ENCODE measurements around the gene C3orf80. TPM values are rescaled to one million over a fixed set of nuclear protein-coding genes. Genes with fewer than 3 reads are reported as not detected.
"Not testable (repeated sequence)": the region's sequence is repeated elsewhere in the genome, so short reads cannot be mapped to it uniquely, and the experiment has no call there.

Gene C3orf80
- total RNA-seq, 1 experiment from 2014 or later = 2.4 TPM

GRCh38 chr3:160240719-160241118, 15.5 kb downstream of the C3orf80 start:
- H3K36me3 ChIP-seq (ENCODE audit: control insufficient read depth in 1 of 2, insufficient read depth in 2 of 2, low read length in 2 of 2); H3K79me2 ChIP-seq (ENCODE audit: insufficient read depth, low read length); H4K20me1 ChIP-seq (ENCODE audit: insufficient read depth); H3K9me2 ChIP-seq (ENCODE audit: insufficient read depth); intact Hi-C loops (cut with micrococcal nuclease); RAD21 ChIA-PET (ENCODE audit: low non-redundant PET in 1 of 2, low total read pairs in 2 of 2, uncharacterized antibody in 2 of 2, unreplicated experiment in 2 of 2); H3K9ac ChIP-seq (ENCODE audit: low read length); CTCF ChIA-PET; H3K27ac ChIP-seq (ENCODE audit: low read depth, low read length); H3K9me3 ChIP-seq (ENCODE audit: control insufficient read depth in 1 of 2, insufficient read depth in 1 of 2, low read depth in 1 of 2, low read length in 2 of 2); H3K27me3 ChIP-seq (ENCODE audit: insufficient read depth, low read length); POLR2A ChIA-PET; BruUV-seq (replicated peaks); H3K4me3 ChIP-seq (replicated peaks in 1 of 2; ENCODE audit: low read depth in 1 of 2, low read length in 2 of 2): not testable (repeated sequence)
- peak; percentile 79 for ATAC-seq
- Histone ChIP-seq H3K4me1 (ENCODE audit: control insufficient read depth in 1 of 2, insufficient read depth in 2 of 2, low read length in 2 of 2) (peaks cover 0 to 12% of the 10 kb centered on the region in 2 experiments; a peak in 2 of 4 replicates), H3K4me2 (ENCODE audit: low read length) (0 out of 2 replicates have a peak overlapping the region, but pooled peaks have one; percentile 18), H2AFZ (ENCODE audit: low read depth, low read length, poor library complexity, severe bottlenecking) (peak overlapping the region; percentile 57)
- TF ChIP-seq JUND (IDR thresholded peaks at IDR 0.05) (peak; percentile 91), SP1 (IDR thresholded peaks at IDR 0.05; ENCODE audit: low read depth) (peak; percentile 78), FOSL1 (IDR thresholded peaks at IDR 0.05; ENCODE audit: low read depth) (peak; percentile 95), CBX3 (IDR thresholded peaks at IDR 0.05; ENCODE audit: low read depth) (peak; percentile 95), ATF3 (IDR thresholded peaks at IDR 0.05) (0 out of 2 replicates have a peak, but pooled peaks have one; percentile 39), CEBPB (IDR thresholded peaks at IDR 0.05; ENCODE audit: low read depth) (peak; percentile 47; the same call in 1 of the 2 replicates), SRF (IDR thresholded peaks at IDR 0.05; ENCODE audit: low read depth) (peak; percentile 67)
- TF ChIP-seq, protein P1, sequence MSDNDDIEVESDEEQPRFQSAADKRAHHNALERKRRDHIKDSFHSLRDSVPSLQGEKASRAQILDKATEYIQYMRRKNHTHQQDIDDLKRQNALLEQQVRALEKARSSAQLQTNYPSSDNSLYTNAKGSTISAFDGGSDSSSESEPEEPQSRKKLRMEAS (IDR thresholded peaks at IDR 0.05) = peak; percentile 90
- TF ChIP-seq, protein P2, sequence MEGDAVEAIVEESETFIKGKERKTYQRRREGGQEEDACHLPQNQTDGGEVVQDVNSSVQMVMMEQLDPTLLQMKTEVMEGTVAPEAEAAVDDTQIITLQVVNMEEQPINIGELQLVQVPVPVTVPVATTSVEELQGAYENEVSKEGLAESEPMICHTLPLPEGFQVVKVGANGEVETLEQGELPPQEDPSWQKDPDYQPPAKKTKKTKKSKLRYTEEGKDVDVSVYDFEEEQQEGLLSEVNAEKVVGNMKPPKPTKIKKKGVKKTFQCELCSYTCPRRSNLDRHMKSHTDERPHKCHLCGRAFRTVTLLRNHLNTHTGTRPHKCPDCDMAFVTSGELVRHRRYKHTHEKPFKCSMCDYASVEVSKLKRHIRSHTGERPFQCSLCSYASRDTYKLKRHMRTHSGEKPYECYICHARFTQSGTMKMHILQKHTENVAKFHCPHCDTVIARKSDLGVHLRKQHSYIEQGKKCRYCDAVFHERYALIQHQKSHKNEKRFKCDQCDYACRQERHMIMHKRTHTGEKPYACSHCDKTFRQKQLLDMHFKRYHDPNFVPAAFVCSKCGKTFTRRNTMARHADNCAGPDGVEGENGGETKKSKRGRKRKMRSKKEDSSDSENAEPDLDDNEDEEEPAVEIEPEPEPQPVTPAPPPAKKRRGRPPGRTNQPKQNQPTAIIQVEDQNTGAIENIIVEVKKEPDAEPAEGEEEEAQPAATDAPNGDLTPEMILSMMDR (IDR thresholded peaks at IDR 0.05 in 2 of 3, conservative IDR thresholded peaks at IDR 0.05 in 1 of 3; ENCODE audit: borderline replicate concordance in 1 of 3, insufficient read depth in 1 of 3, low read depth in 2 of 3, low read length in 2 of 3) = peak in 1 of 3 experiments; percentile 14; a peak in 1 of 6 replicates
- DNase-seq (ENCODE audit: low read depth, low spot score) = peak; percentile 75

Measured in HCT116 (cell line).